Neuronal stem cell (in vitro differentiated cells): Measurements from ENCODE around the gene LIMK2.
A peak's percentile ranks its signal among the peaks of the same experiment; 100 is the strongest.

Source experiments
- DNase-seq: peaks from one replicate; pipeline ENCODE4 v3.0.0-alpha.2; 2013; ENCODE audit warnings: low spot score
- H2AFZ ChIP-seq: one replicate; pipeline ENCODE4 v1.6.1; 2013; ENCODE audit warnings: mild to moderate bottlenecking, low read length, inconsistent platforms
- H2AK5ac ChIP-seq: 2 replicates; pipeline ENCODE4 v1.6.1; 2013; ENCODE audit warnings: low read depth, mild to moderate bottlenecking, inconsistent platforms, low read length, moderate library complexity, mixed read lengths
- H2BK120ac ChIP-seq: 2 replicates; pipeline ENCODE4 v1.6.1; 2013; ENCODE audit warnings: low read depth, mild to moderate bottlenecking, inconsistent platforms, low read length, moderate library complexity, mixed read lengths
- H2BK12ac ChIP-seq: one replicate; pipeline ENCODE4 v1.6.1; 2013; ENCODE audit warnings: low read length, inconsistent platforms
- H2BK15ac ChIP-seq: 2 replicates; pipeline ENCODE4 v1.6.1; 2013; ENCODE audit warnings: mild to moderate bottlenecking, low read length, inconsistent platforms, mixed read lengths
- H2BK5ac ChIP-seq: one replicate; pipeline ENCODE4 v1.6.1; 2013; ENCODE audit warnings: inconsistent platforms, mild to moderate bottlenecking, low read length, moderate library complexity
- H3K14ac ChIP-seq: one replicate; pipeline ENCODE4 v1.6.1; 2013; ENCODE audit warnings: low read length, inconsistent platforms
- H3K18ac ChIP-seq: 2 replicates; pipeline ENCODE4 v1.6.1; 2013; ENCODE audit warnings: low read length, inconsistent platforms
- H3K23ac ChIP-seq: 2 replicates; pipeline ENCODE4 v1.6.1; 2013; ENCODE audit warnings: low read depth, mild to moderate bottlenecking, mixed read lengths, low read length, inconsistent platforms; ENCODE audit not compliant: poor library complexity
- H3K27ac ChIP-seq: replicated peaks from 3 replicates; pipeline ENCODE4 v1.5.1; 2013; ENCODE audit warnings: low read length, inconsistent platforms
- H3K27me3 ChIP-seq, 3 experiments: 2 replicates each; pipeline ENCODE4 v1.6.1; 2013; ENCODE audit warnings: low read length in 3 of 3, mild to moderate bottlenecking in 2 of 3, inconsistent platforms in 1 of 3, low read depth in 1 of 3, mixed read lengths in 1 of 3, moderate library complexity in 1 of 3; ENCODE audit not compliant: control insufficient read depth in 3 of 3, insufficient read depth in 3 of 3
- H3K36me3 ChIP-seq, 2 donors: replicated peaks in 1 of 2; 2 replicates each; pipeline ENCODE4 v1.6.1; 2013; ENCODE audit warnings: low read length in 2 of 2; ENCODE audit not compliant: control insufficient read depth in 2 of 2, insufficient read depth in 2 of 2
- H3K4ac ChIP-seq: 2 replicates; pipeline ENCODE4 v1.6.1; 2013; ENCODE audit warnings: inconsistent platforms, mild to moderate bottlenecking, low read length, moderate library complexity
- H3K4me1 ChIP-seq, 2 donors: 1 replicate in 1 of 2; 2 replicates in 1 of 2; pipeline ENCODE4 v1.6.1; 2013; ENCODE audit warnings: low read length in 2 of 2, low read depth in 1 of 2; ENCODE audit not compliant: control insufficient read depth in 2 of 2, insufficient read depth in 1 of 2
- H3K4me2 ChIP-seq: one replicate; pipeline ENCODE4 v1.6.1; 2013; ENCODE audit warnings: mild to moderate bottlenecking, low read length, inconsistent platforms; ENCODE audit not compliant: insufficient read depth, poor library complexity, severe bottlenecking
- H3K4me3 ChIP-seq, 2 donors: 2 replicates each; pipeline ENCODE4 v1.5.1; 2013; ENCODE audit warnings: low read length in 2 of 2, mild to moderate bottlenecking in 2 of 2, inconsistent platforms in 1 of 2, moderate library complexity in 1 of 2
- H3K79me1 ChIP-seq: one replicate; pipeline ENCODE4 v1.6.1; 2013; ENCODE audit warnings: low read depth, mild to moderate bottlenecking, inconsistent platforms, low read length, moderate library complexity
- H3K9ac ChIP-seq: one replicate; pipeline ENCODE4 v1.6.1; 2013; ENCODE audit warnings: mild to moderate bottlenecking, low read depth, low read length, inconsistent platforms; ENCODE audit not compliant: poor library complexity
- H3K9me3 ChIP-seq, 2 donors: replicated peaks in 1 of 2; 2 replicates each; pipeline versions ENCODE3 to v1.6.1; 2013; ENCODE audit warnings: low read length in 2 of 2, mild to moderate bottlenecking in 2 of 2, inconsistent platforms in 1 of 2, low read depth in 1 of 2, mixed read lengths in 1 of 2, moderate library complexity in 1 of 2; ENCODE audit not compliant: control insufficient read depth in 2 of 2, insufficient read depth in 1 of 2
- H4K8ac ChIP-seq: one replicate; pipeline ENCODE4 v1.6.1; 2013; ENCODE audit warnings: low read depth, mild to moderate bottlenecking, inconsistent platforms, low read length, moderate library complexity
- H4K91ac ChIP-seq: one replicate; pipeline ENCODE4 v1.6.1; 2013; ENCODE audit warnings: low read length, low read depth, mild to moderate bottlenecking, inconsistent platforms; ENCODE audit not compliant: poor library complexity
- WGBS, 2 donors: extraction: QIAGEN DNeasy Blood & Tissue Kit; methylation state at CpG; one replicate each; pipeline ENCODE4 v1.1.7; 2013; ENCODE audit warnings: missing lambda C conversion rate in 2 of 2, mixed read lengths in 1 of 2; ENCODE audit not compliant: insufficient read length in 2 of 2, insufficient replicate concordance in 1 of 2; ENCODE audit errors: extremely low coverage in 2 of 2; 5-methylcytosine and 5-hydroxymethylcytosine counted together

Gene LIMK2

GRCh38 chr22:31262312-31263133, 50.4 kb downstream of the LIMK2 start:
- Histone ChIP-seq H3K14ac (no peak overlapping the region), H2BK5ac (no peak overlapping the region), H3K79me1 (no peaks in the 10 kb centered on the region), H4K8ac (no peak overlapping the region), H3K4me1 (no peaks in the 10 kb centered on the region), H3K18ac (no peak overlapping the region), H2BK15ac (no peak overlapping the region), H3K9me3 (no peaks in the 10 kb centered on the region), H3K4me2 (no peak overlapping the region), H4K91ac (peak overlapping the region; percentile 12), H3K9ac (peak overlapping the region; percentile 51), H3K27me3 (no peaks in the 10 kb centered on the region), H2AFZ (no peak overlapping the region), H2BK12ac (no peak overlapping the region), H3K4ac (no peak overlapping the region), H3K36me3 (peaks cover 45 to 83% of the 10 kb centered on the region in 2 donors), H3K23ac (peak overlapping the region; percentile 39), H2BK120ac (no peak overlapping the region), H2AK5ac (no peak overlapping the region), H3K4me3 (no peak overlapping the region), H3K27ac (no peak overlapping the region)
- DNase-seq: no peak
- no CpG with 5 or more reads among the region's 13 CpGs for WGBS, 2 donors

- H3K4ac ChIP-seq: no peak overlapping the region
- no peak overlapping the region for H2BK5ac ChIP-seq
- H3K18ac ChIP-seq: no peak overlapping the region
- H3K79me1 ChIP-seq: no peaks in the 10 kb centered on the region
- peaks cover 43 to 84% of the 10 kb centered on the region in 2 donors for H3K36me3 ChIP-seq
- H3K4me2 ChIP-seq: no peak overlapping the region
- H2BK12ac ChIP-seq: no peak overlapping the region
- H3K23ac ChIP-seq: no peak overlapping the region
- no peaks in the 10 kb centered on the region for H3K27me3 ChIP-seq
- H3K27ac ChIP-seq: no peak overlapping the region
- H4K91ac ChIP-seq: no peak overlapping the region
- no peak overlapping the region for H3K4me3 ChIP-seq
- H3K14ac ChIP-seq: no peak overlapping the region
- DNase-seq: no peak
- H2BK15ac ChIP-seq: no peak overlapping the region
- no CpG with 5 or more reads among the region's 6 CpGs for WGBS, 2 donors
- H2BK120ac ChIP-seq: no peak overlapping the region
- H4K8ac ChIP-seq: no peak overlapping the region
- no peaks in the 10 kb centered on the region for H3K4me1 ChIP-seq
- no peak overlapping the region for H3K9ac ChIP-seq
- no peaks in the 10 kb centered on the region for H3K9me3 ChIP-seq
- no peak overlapping the region for H2AK5ac ChIP-seq
- H2AFZ ChIP-seq: no peak overlapping the region
Measured at GRCh38 chr22:31263896-31264640, 52.0 kb downstream of the LIMK2 start.

GRCh38 chr22:31268281-31268680, 56.2 kb downstream of the LIMK2 start:
- Histone ChIP-seq H3K79me1 (no peaks in the 10 kb centered on the region), H3K4me2 (no peak overlapping the region), H3K4me1 (peaks cover 0 to 3% of the 10 kb centered on the region in 2 donors), H3K9me3 (no peaks in the 10 kb centered on the region), H2BK15ac (no peak overlapping the region), H2BK5ac (no peak overlapping the region), H2AFZ (no peak overlapping the region), H2AK5ac (no peak overlapping the region), H3K18ac (no peak overlapping the region), H3K4me3 (no peak overlapping the region), H3K23ac (peak overlapping the region; percentile 56), H4K91ac (no peak overlapping the region), H3K27ac (no peak overlapping the region), H2BK120ac (no peak overlapping the region), H3K36me3 (peaks cover 27 to 78% of the 10 kb centered on the region in 2 donors), H3K4ac (no peak overlapping the region), H4K8ac (no peak overlapping the region), H2BK12ac (no peak overlapping the region), H3K14ac (no peak overlapping the region), H3K27me3 (no peaks in the 10 kb centered on the region), H3K9ac (no peak overlapping the region)
- no CpG with 5 or more reads among the region's 2 CpGs for WGBS, 2 donors
- no peak for DNase-seq

- Histone ChIP-seq H3K9me3 (no peaks in the 10 kb centered on the region), H3K18ac (no peak overlapping the region), H3K79me1 (no peaks in the 10 kb centered on the region), H4K91ac (no peak overlapping the region), H3K4me1 (peaks cover 0 to 3% of the 10 kb centered on the region in 2 donors), H2AK5ac (no peak overlapping the region), H2BK12ac (no peak overlapping the region), H2AFZ (no peak overlapping the region), H3K9ac (no peak overlapping the region), H3K4me3 (no peak overlapping the region), H3K4ac (no peak overlapping the region), H2BK15ac (no peak overlapping the region), H3K23ac (no peak overlapping the region), H3K14ac (no peak overlapping the region), H2BK5ac (no peak overlapping the region), H4K8ac (no peak overlapping the region), H2BK120ac (no peak overlapping the region), H3K4me2 (no peak overlapping the region), H3K36me3 (peaks cover 35 to 80% of the 10 kb centered on the region in 2 donors), H3K27ac (no peak overlapping the region), H3K27me3 (no peaks in the 10 kb centered on the region)
- DNase-seq: no peak
- WGBS, 2 donors: no CpG with 5 or more reads among the region's 3 CpGs
Measured at GRCh38 chr22:31269892-31270579, 57.9 kb downstream of the LIMK2 start.
